Lower leg skin (tissue), 4 donors: ENCODE data around the gene MIPOL1. TPM values are rescaled to one million over a fixed set of nuclear protein-coding genes. Genes with fewer than 3 reads are reported as not detected.

ENCODE experiments used
- DNase-seq, 2 donors: peaks; one replicate each; pipeline ENCODE4 v3.0.0-alpha.2; 2019; ENCODE audit warnings: low spot score in 2 of 2
- H3K4me3 ChIP-seq: fragments of 200-600 bp; sonication (generic); 2 replicates; pipeline ENCODE4 v1.5.1; 2017; ENCODE audit warnings: mild to moderate bottlenecking, low read depth; ENCODE audit not compliant: poor library complexity, severe bottlenecking
- POLR2A ChIP-seq, 2 donors: fragments of 450-650 bp; IDR thresholded peaks; one replicate each; pipeline ENCODE4 v1.6.1; 2016 to 2017; ENCODE audit warnings: antibody characterized with exemption in 2 of 2, mild to moderate bottlenecking in 1 of 2, moderate library complexity in 1 of 2
- WGBS, 2 donors: methylation state at CpG; one replicate each; pipeline ENCODE4 v1.1.5; 2018; 5-methylcytosine and 5-hydroxymethylcytosine counted together
- intact Hi-C: fragments of 100-400 bp; cut with DNase I; formaldehyde crosslinking; loops from one replicate; pipeline ENCODE4 v1.15.0; 2023; ENCODE audit warnings: low total_unique reads
- total RNA-seq, 4 donors: library from RNA; depleted of rRNA; stranded (reverse); fragments of >200 nt; gene quantifications; one replicate each; pipeline ENCODE4 v1.1.0, GENCODE V29; 2016
- TF ChIP-seq, protein P1 (sequence below), 3 donors: fragments of 450-650 bp; IDR thresholded peaks; one replicate each; pipeline ENCODE4 v1.5.1; 2016; ENCODE audit warnings: antibody characterized with exemption in 3 of 3, mild to moderate bottlenecking in 3 of 3, moderate library complexity in 2 of 3

Gene MIPOL1
- total RNA-seq, 4 donors from 2014 or later, result 3.6 to 6.9 (median 5.9) TPM

DNA sequence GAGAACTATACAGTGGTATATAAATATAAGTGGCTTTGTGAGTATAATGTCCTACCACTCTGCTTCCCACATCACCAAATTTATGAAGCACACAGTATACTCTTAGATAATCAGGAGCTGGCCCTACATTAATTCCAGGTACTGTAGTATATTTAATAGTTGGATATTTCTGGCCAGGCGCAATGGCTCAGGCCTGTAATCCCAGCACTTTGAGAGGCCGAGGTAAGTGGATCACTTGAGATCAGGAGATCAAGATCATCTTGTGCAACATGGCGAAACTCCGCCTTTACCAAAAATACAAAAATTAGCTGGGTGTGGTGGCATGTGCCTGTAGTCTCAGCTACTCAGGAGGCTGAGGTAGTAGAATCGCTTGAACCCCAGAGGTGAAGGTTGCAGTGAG, 293.3 kb downstream of the MIPOL1 start:
- no peak overlapping the region for H3K4me3 ChIP-seq
- WGBS, 2 donors, result 92 to 95% methylated on average over 5 of the region's 5 CpGs
- DNase-seq, result no peak
- TF ChIP-seq, protein P1, sequence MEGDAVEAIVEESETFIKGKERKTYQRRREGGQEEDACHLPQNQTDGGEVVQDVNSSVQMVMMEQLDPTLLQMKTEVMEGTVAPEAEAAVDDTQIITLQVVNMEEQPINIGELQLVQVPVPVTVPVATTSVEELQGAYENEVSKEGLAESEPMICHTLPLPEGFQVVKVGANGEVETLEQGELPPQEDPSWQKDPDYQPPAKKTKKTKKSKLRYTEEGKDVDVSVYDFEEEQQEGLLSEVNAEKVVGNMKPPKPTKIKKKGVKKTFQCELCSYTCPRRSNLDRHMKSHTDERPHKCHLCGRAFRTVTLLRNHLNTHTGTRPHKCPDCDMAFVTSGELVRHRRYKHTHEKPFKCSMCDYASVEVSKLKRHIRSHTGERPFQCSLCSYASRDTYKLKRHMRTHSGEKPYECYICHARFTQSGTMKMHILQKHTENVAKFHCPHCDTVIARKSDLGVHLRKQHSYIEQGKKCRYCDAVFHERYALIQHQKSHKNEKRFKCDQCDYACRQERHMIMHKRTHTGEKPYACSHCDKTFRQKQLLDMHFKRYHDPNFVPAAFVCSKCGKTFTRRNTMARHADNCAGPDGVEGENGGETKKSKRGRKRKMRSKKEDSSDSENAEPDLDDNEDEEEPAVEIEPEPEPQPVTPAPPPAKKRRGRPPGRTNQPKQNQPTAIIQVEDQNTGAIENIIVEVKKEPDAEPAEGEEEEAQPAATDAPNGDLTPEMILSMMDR (IDR thresholded peaks at IDR 0.05), result no peak
- TF ChIP-seq POLR2A (IDR thresholded peaks at IDR 0.05), result no peak
- intact Hi-C loops, result no loop called here

DNA sequence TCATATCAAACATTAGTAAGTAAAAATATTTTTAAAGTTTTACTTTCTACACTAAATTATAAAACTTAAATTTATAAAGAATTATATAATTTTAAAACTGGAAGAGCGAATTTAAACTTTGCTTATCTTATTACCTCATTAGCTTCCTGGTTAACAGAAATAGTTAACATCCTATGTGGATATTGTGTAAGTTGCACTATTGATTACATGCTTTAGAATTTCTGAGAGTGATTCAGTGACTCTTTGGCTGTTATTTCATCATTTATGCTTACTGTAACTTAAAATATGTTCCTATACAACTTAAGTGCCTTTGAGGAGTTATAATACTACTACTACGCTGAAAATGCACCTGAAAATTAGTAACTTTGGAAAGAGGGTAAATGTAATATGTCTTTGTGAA, 295.9 kb downstream of the MIPOL1 start:
- H3K4me3 ChIP-seq, result no peak overlapping the region
- DNase-seq, result no peak
- intact Hi-C loops, result no loop called here
- TF ChIP-seq POLR2A (IDR thresholded peaks at IDR 0.05), result no peak
- TF ChIP-seq, protein P1 (IDR thresholded peaks at IDR 0.05), result no peak
- WGBS, 2 donors, result 85 to 91% methylated on average over 2 of the region's 2 CpGs

DNA sequence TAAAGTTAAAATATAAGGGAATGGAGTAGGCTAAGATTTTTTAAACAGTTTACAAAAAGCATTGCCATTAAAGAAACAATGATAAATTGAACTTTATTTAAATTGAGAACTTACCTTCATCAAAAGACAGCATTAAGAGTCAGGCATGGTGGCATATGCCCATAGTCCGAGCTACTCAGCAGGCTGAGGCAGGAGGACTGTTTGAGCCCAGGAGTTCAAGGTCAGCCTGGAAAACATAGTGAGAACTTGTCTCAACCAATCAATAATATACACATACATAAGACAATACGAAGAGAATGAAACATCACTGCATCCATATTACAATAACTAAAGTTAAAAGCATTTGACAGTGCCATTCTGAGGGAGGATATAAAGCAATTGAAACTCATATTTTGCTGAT, 299.7 kb downstream of the MIPOL1 start:
- DNase-seq, result no peak
- intact Hi-C loops, result no loop called here
- 95 to 96% methylated on average over 2 of the region's 2 CpGs for WGBS, 2 donors
- no peak for TF ChIP-seq POLR2A (IDR thresholded peaks at IDR 0.05)
- TF ChIP-seq, protein P1 (IDR thresholded peaks at IDR 0.05), result no peak
- no peak overlapping the region for H3K4me3 ChIP-seq

DNA sequence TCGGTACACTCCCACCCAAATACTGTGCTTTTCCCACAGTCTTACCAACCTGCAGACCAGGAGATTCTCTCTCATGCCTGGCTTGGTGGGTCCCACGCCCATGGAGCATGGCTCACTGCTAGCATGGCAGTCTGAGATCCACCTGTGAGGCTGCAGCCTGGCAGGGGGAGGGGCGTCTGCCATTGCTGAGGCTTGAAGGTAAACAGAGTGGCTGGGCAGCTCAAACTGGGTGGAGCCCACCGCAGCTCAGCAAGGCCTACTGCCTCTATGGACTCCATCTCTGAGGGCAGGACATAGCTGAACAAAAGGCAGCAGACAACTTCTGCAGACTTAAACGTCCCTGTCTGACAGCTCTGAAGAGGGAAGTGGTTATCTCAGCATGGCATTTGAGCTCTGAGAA, 304.1 kb downstream of the MIPOL1 start:
- no peak overlapping the region for H3K4me3 ChIP-seq
- DNase-seq, result peak in 1 of 2 donors; percentile 50
- TF ChIP-seq, protein P1 (IDR thresholded peaks at IDR 0.05), result no peak
- no peak for TF ChIP-seq POLR2A (IDR thresholded peaks at IDR 0.05)
- intact Hi-C loops, result no loop called here
- 96 to 98% methylated on average over 5 of the region's 5 CpGs for WGBS, 2 donors

DNA sequence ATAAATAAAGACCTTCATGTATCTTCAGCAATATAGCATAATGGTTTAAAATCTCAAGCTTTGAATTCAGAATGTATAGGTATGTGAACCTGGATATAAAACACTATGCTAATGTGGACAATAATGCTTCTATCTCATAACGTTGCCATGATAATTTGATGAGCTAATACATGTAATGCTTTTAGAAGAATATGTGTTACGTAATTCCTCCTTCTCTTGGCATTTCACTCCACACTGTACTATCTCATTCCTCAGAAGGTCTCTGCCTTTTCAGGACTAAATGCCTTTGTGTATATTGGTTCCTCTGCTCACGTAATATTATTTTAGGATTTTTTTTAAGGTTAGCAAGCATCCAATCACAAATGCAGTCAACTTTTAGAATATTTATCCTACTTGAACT, 310.8 kb downstream of the MIPOL1 start:
- TF ChIP-seq, protein P1 (IDR thresholded peaks at IDR 0.05), result no peak
- TF ChIP-seq POLR2A (IDR thresholded peaks at IDR 0.05), result no peak
- intact Hi-C loops, result no loop called here
- 74 to 76% methylated on average over 3 of the region's 3 CpGs for WGBS, 2 donors
- DNase-seq, result no peak
- no peak overlapping the region for H3K4me3 ChIP-seq

DNA sequence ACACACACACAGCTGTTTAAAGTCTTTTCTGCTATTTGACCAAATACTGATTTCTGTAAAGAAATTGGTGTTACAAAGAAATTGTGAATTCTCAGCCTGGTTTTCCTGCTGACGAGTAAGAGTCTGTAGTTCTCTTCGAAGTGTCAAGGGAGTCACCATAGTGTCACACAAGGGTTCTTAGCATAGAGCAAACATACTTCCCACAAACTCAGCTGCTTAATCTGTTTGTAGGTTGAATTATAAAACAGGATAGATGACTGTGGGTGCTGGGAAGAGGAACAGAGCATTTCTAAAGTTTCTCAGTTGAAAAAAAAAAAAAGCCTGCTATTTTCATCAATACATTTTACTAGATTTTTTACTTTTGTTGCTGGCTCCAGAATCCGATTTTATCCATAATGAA, 314.4 kb downstream of the MIPOL1 start:
- DNase-seq, result no peak
- intact Hi-C loops, result loop anchor here (10.0 kb wide), 1 partner anchor 1377 kb away; no protein-coding TSS in a partner anchor
- 78 to 85% methylated on average over 3 of the region's 3 CpGs for WGBS, 2 donors
- H3K4me3 ChIP-seq, result no peak overlapping the region
- TF ChIP-seq POLR2A (IDR thresholded peaks at IDR 0.05), result no peak
- TF ChIP-seq, protein P1 (IDR thresholded peaks at IDR 0.05), result no peak
